HG02763 (cell line): Measurements from ENCODE around the gene DCD.
"Not testable (repeated sequence)": the region's sequence is repeated elsewhere in the genome, so short reads cannot be mapped to it uniquely, and the experiment has no call there.

Experiments used
- ATAC-seq: cut with Tn5 transposase; IDR thresholded peaks from one replicate; pipeline ENCODE4 v1.9.1; 2021; ENCODE audit warnings: mild to moderate bottlenecking, moderate library complexity; ENCODE audit not compliant: unreplicated experiment

The DCD gene

GRCh38 chr12:54654926-54655325, 6.8 kb upstream of the DCD start:
- no peak for ATAC-seq

- no peak for ATAC-seq
Measured at GRCh38 chr12:54653025-54653424, 4.9 kb upstream of the DCD start.

GRCh38 chr12:54650889-54651288, 2.7 kb upstream of the DCD start:
- no peak for ATAC-seq

GRCh38 chr12:54650409-54650808, 2.2 kb upstream of the DCD start:
- no peak for ATAC-seq

GRCh38 chr12:54649825-54650224, 1.7 kb upstream of the DCD start:
- ATAC-seq = no peak

GRCh38 chr12:54641554-54641953, 6.6 kb downstream of the DCD start:
- ATAC-seq = no peak

- ATAC-seq = no peak
Measured at GRCh38 chr12:54641089-54641488, 7.1 kb downstream of the DCD start.

- ATAC-seq = not testable (repeated sequence)
Measured at GRCh38 chr12:54639112-54639511, 9.1 kb downstream of the DCD start.

- ATAC-seq = no peak
Measured at GRCh38 chr12:54634795-54635194, 13.4 kb downstream of the DCD start, which contains the start of gene LACRT. Gene LACRT (minus strand): TSS chr12:54634895. CDS start chr12:54634841, 54 bp downstream.

GRCh38 chr12:54631988-54632728, 16.0 kb downstream of the DCD start:
- no peak for ATAC-seq

GRCh38 chr12:54631551-54631950, 16.6 kb downstream of the DCD start:
- ATAC-seq = no peak

- ATAC-seq = no peak
Measured at GRCh38 chr12:54629925-54630324, 18.2 kb downstream of the DCD start.

GRCh38 chr12:54628186-54628846, 19.8 kb downstream of the DCD start:
- no peak for ATAC-seq

- ATAC-seq = no peak
Measured at GRCh38 chr12:54627304-54627703, 20.9 kb downstream of the DCD start.

GRCh38 chr12:54625598-54625997, 22.6 kb downstream of the DCD start:
- no peak for ATAC-seq

- no peak for ATAC-seq
Measured at GRCh38 chr12:54624315-54625279, 23.6 kb downstream of the DCD start.

GRCh38 chr12:54622463-54623183, 25.5 kb downstream of the DCD start:
- no peak for ATAC-seq

- ATAC-seq = no peak
Measured at GRCh38 chr12:54616933-54617680, 31.1 kb downstream of the DCD start.

GRCh38 chr12:54612225-54612750, 35.9 kb downstream of the DCD start:
- no peak for ATAC-seq

- no peak for ATAC-seq
Measured at GRCh38 chr12:54611715-54612149, 36.4 kb downstream of the DCD start.
